K562 (cell line): ENCODE results near the gene DPP10. TPM values are rescaled to one million over a fixed set of nuclear protein-coding genes. Genes with fewer than 3 reads are reported as not detected.

Experiments used
- ATAC-seq: fragments of 200-7000 bp; cut with Tn5 transposase; 3 replicates; pipeline ENCODE4 v1.9.1; 2020; ENCODE audit warnings: moderate library complexity
- BruUV-seq: library from RNA; stranded (reverse); fragments of 400-500 nt; replicated peaks from 2 replicates; lab custom pipeline; 2021; lab: Mats Ljungman, UMichigan
- CTCF ChIA-PET: fragments of 300-600 bp; formaldehyde crosslinking; extraction: SDS; loops from one replicate; lab custom pipeline; 2021; ENCODE audit warnings: low intra/inter-chr PET ratio; lab: Yijun Ruan, JAX
- POLR2A ChIA-PET: fragments of 300-600, 350-650 bp; sonication (Branson Sonifier 250); formaldehyde crosslinking; extraction: SDS; loops from one replicate; lab custom pipeline; 2021; ENCODE audit warnings: antibody characterized with exemption, inconsistent platforms; lab: Yijun Ruan, JAX
- DNase-seq, 4 experiments: peaks; one replicate each; pipeline versions ENCODE4 v3.0.0 to v3.0.0-alpha.2; 2011 to 2018; ENCODE audit warnings: low spot score in 3 of 4, mixed read lengths in 3 of 4; ENCODE audit errors: extremely low read depth in 1 of 4
- FAIRE-seq: peaks from 2 replicates; lab custom pipeline; 2011; peaks lifted over from hg19 to GRCh38; lab: Jason Lieb, UNC
- H2AFZ ChIP-seq: 2 replicates; pipeline ENCODE4 v1.6.0; 2011; ENCODE audit warnings: low read depth, low read length, control low read depth, inconsistent platforms
- H3K27ac ChIP-seq: fragments of 200-600 bp; 3 replicates; pipeline ENCODE4 v1.8.0; 2011; ENCODE audit warnings: low read depth, mild to moderate bottlenecking, control low read depth, inconsistent platforms, low read length, moderate library complexity, mixed read lengths; ENCODE audit errors: extremely low read depth
- H3K27me3 ChIP-seq, 2 experiments: fragments of 300-600 bp in 1 of 2; 2 replicates in 1 of 2; 3 replicates in 1 of 2; pipeline versions ENCODE4 v1.6.0 to v1.8.0; 2011; ENCODE audit warnings: inconsistent platforms in 2 of 2, low read length in 2 of 2, mild to moderate bottlenecking in 1 of 2, mixed read lengths in 1 of 2, moderate library complexity in 1 of 2; ENCODE audit not compliant: control insufficient read depth in 2 of 2, insufficient read depth in 2 of 2
- H3K36me3 ChIP-seq: fragments of 300-600 bp; 3 replicates; pipeline ENCODE4 v1.8.0; 2011; ENCODE audit warnings: mild to moderate bottlenecking, low read length, inconsistent platforms; ENCODE audit not compliant: control insufficient read depth, insufficient read depth
- H3K4me1 ChIP-seq, 2 experiments: fragments of 200-600 bp in 1 of 2; replicated peaks in 1 of 2; 2 replicates in 1 of 2; 3 replicates in 1 of 2; pipeline versions ENCODE4 v1.5.1 to v1.8.0; 2011; ENCODE audit warnings: inconsistent platforms in 2 of 2, low read length in 2 of 2, mild to moderate bottlenecking in 1 of 2, mixed read lengths in 1 of 2, moderate library complexity in 1 of 2; ENCODE audit not compliant: control insufficient read depth in 2 of 2, insufficient read depth in 2 of 2
- H3K4me2 ChIP-seq: 2 replicates; pipeline ENCODE4 v1.6.1; 2011; ENCODE audit warnings: low read length, control low read depth, inconsistent platforms, mixed read lengths; ENCODE audit not compliant: insufficient read depth
- H3K4me3 ChIP-seq: fragments of 200-600 bp; sonication (generic), shearing (Covaris generic); 2 replicates; pipeline ENCODE4 v1.5.1; 2016; ENCODE audit warnings: control low read depth, inconsistent platforms
- H3K79me2 ChIP-seq: fragments of 200-600 bp; 3 replicates; pipeline ENCODE4 v1.8.0; 2011; ENCODE audit warnings: low read length, inconsistent platforms; ENCODE audit not compliant: control insufficient read depth, insufficient read depth
- H3K9ac ChIP-seq, 2 experiments: 2 replicates each; pipeline versions ENCODE4 v1.6.0 to v1.6.1; 2011; ENCODE audit warnings: low read depth in 2 of 2, low read length in 2 of 2, control low read depth in 1 of 2, inconsistent platforms in 1 of 2, mild to moderate bottlenecking in 1 of 2, mixed read lengths in 1 of 2; ENCODE audit not compliant: insufficient read depth in 1 of 2
- H3K9me1 ChIP-seq: one replicate; pipeline ENCODE4 v1.6.0; 2011; ENCODE audit warnings: inconsistent platforms, mild to moderate bottlenecking, low read length, moderate library complexity; ENCODE audit not compliant: control insufficient read depth, insufficient read depth
- H3K9me3 ChIP-seq: replicated peaks from 2 replicates; pipeline ENCODE4 v1.5.1; 2011; ENCODE audit warnings: low read depth, low read length, inconsistent platforms; ENCODE audit not compliant: control insufficient read depth, insufficient read depth
- H4K20me1 ChIP-seq: replicated peaks from 2 replicates; pipeline ENCODE4 v1.6.1; 2011; ENCODE audit warnings: low read length, inconsistent platforms, mixed read lengths; ENCODE audit not compliant: control insufficient read depth, insufficient read depth
- BRF2 ChIP-seq: IDR thresholded peaks from 3 replicates; pipeline ENCODE4 v1.6.1; 2011; ENCODE audit warnings: borderline replicate concordance, mild to moderate bottlenecking; ENCODE audit not compliant: insufficient read length, insufficient read depth
- PCBP2 ChIP-seq: fragments of 200-400 bp; formaldehyde crosslinking; IDR thresholded peaks from 2 replicates; pipeline ENCODE4 v1.6.1; 2018; ENCODE audit warnings: low read length, low read depth, mild to moderate bottlenecking, moderate library complexity; ENCODE audit not compliant: poor library complexity, severe bottlenecking
- POLR2A ChIP-seq: fragments of 450-650 bp; conservative IDR thresholded peaks from 2 replicates; pipeline ENCODE4 v1.6.1; 2016
- ZC3H4 ChIP-seq: sonication (generic); formaldehyde crosslinking; IDR thresholded peaks from 2 replicates; pipeline ENCODE4 v1.9.0; 2021; ENCODE audit warnings: missing genetic modification reagents, borderline replicate concordance
- WGBS: fragments of 100-300 bp; shearing (Covaris generic); methylation state at CpG from one replicate; pipeline ENCODE4 v1.1.6; 2016; ENCODE audit warnings: low coverage, mixed read lengths; ENCODE audit not compliant: insufficient coverage; ENCODE audit errors: missing lambda C conversion rate; 5-methylcytosine and 5-hydroxymethylcytosine counted together
- in situ Hi-C: fragments of 300-500 bp; cut with MboI; formaldehyde crosslinking; loops from 4 replicates; pipeline ENCODE4 v1.15.0; 2018; ENCODE audit warnings: inconsistent platforms, mixed read lengths
- intact Hi-C: fragments of 100-400 bp; cut with micrococcal nuclease; formaldehyde crosslinking; loops from 2 replicates; pipeline ENCODE4 v1.14.2; 2022
- polyA plus RNA-seq, 8 experiments: library from polyadenylated mRNA; depleted of rRNA in 4 of 8; stranded (reverse) in 5 of 8; unstranded in 3 of 8; fragments of >200 nt; fragmentation: Nextera tagmentation in 2 of 8; fragmentation: Illumina TruSeq in 1 of 8; extraction: Ambion mirVana in 2 of 8; extraction: Trizol in 1 of 8; gene quantifications; 2 replicates each; pipeline versions ENCODE4 v1.2.1 to v1.2.3, GENCODE V29; 2011 to 2014; ENCODE audit warnings: inconsistent platforms in 1 of 8, missing spikeins in 1 of 8
- small RNA-seq: library from RNA; depleted of rRNA; stranded (forward); fragments of <200 nt; gene quantifications from one replicate; pipeline ENCODE3, GENCODE V24; 2014
- total RNA-seq, 7 experiments: library from RNA; depleted of rRNA in 6 of 7; stranded (reverse); fragments of >200 nt in 6 of 7; fragmentation: Illumina TruSeq in 2 of 7; extraction: Trizol in 2 of 7; gene quantifications; 2 replicates each; pipeline versions ENCODE4 v1.2.1 to v1.2.3, GENCODE V29; 2011 to 2021; ENCODE audit warnings: low replicate concordance in 1 of 7

The DPP10 gene
- total and polyA plus RNA-seq, 9 of the 15 experiments (the other 6 are each of a cell fraction or from before 2014, with no cell fraction given), result not detected

GRCh38 chr2:115887209-115887776 lies 1444.9 kb downstream of the DPP10 start:
- no peak for DNase-seq
- no peaks in the 10 kb centered on the region for H3K9me3 ChIP-seq

More at GRCh38 chr2:115887209-115887776, 1444.9 kb downstream of the DPP10 start:
- BruUV-seq, result no TSS peak
- Histone ChIP-seq H3K27me3 (no peaks in the 10 kb centered on the region), H3K79me2 (no peaks in the 10 kb centered on the region), H3K4me3 (no peak overlapping the region), H3K9me1 (no peaks in the 10 kb centered on the region), H2AFZ (no peak overlapping the region), H3K36me3 (no peaks in the 10 kb centered on the region), H3K9ac (no peak overlapping the region), H4K20me1 (no peaks in the 10 kb centered on the region), H3K27ac (no peak overlapping the region), H3K4me2 (no peak overlapping the region), H3K4me1 (no peaks in the 10 kb centered on the region)
- intact Hi-C loops (no loop called here), in situ Hi-C loops (no loop called here)
- FAIRE-seq (no peak), ATAC-seq (no peak)
- POLR2A ChIA-PET, result no interaction called here
- 0% methylated on average over 1 of the region's 1 CpG for WGBS
- TF ChIP-seq PCBP2 (peak; percentile 69), BRF2 (no peak), POLR2A (no peak), ZC3H4 (CRISPR knock-in tag) (no peak)
- CTCF ChIA-PET, result no interaction called here

Small RNA genes within 50 kb of the gene (small RNA-seq; reads per million reads assigned to genes)
- 0.48 reads per million, percentile 21 among the genes with 10 or more reads in this experiment for gene RNU2-41P
